Upper lobe of left lung (tissue), 4 donors: ENCODE results near the gene NDFIP2.

ENCODE experiments used
- POLR2A ChIP-seq, 4 donors: fragments of 450-650 bp; IDR thresholded peaks; one replicate each; pipeline ENCODE4 v1.5.1; 2016 to 2017; ENCODE audit warnings: antibody characterized with exemption in 4 of 4, mild to moderate bottlenecking in 2 of 4
- POLR2AphosphoS5 ChIP-seq, 2 donors: sonication (generic); formaldehyde crosslinking; IDR thresholded peaks; one replicate each; pipeline ENCODE4 v1.5.1; 2017; ENCODE audit warnings: antibody characterized with exemption in 2 of 2

GRCh38 chr13:79481685-79482052 is 714 bp downstream of the NDFIP2 start:
- TF ChIP-seq POLR2AphosphoS5 (IDR thresholded peaks at IDR 0.05) (no peak), POLR2A (IDR thresholded peaks at IDR 0.05) (no peak)
